HEK293 (cell line): ENCODE data around the gene TRIM9.

ENCODE experiments used
- CTCF ChIP-seq: fragments of 450-650 bp; formaldehyde crosslinking; IDR thresholded peaks from 2 replicates; pipeline ENCODE4 v1.5.1; 2016; ENCODE audit warnings: missing biosample characterization, missing genetic modification characterization
- REPIN1 ChIP-seq: fragments of 450-650 bp; formaldehyde crosslinking; IDR thresholded peaks from 2 replicates; pipeline ENCODE4 v1.5.1; 2017; ENCODE audit warnings: missing biosample characterization, missing genetic modification characterization, low read depth

- TF ChIP-seq CTCF (tag by site-specific recombination): no peak
- no peak for TF ChIP-seq REPIN1 (tag by site-specific recombination)
Measured at GRCh38 chr14:50967790-50968189, 127.1 kb downstream of the TRIM9 start.
